NCI-H2107 treated with DMSO at 0.1 percent for 48 hours (cell line): ENCODE measurements around the gene MPL.
"Not testable (repeated sequence)": the region's sequence is repeated elsewhere in the genome, so short reads cannot be mapped to it uniquely, and the experiment has no call there.

ENCODE experiments used
- DNase-seq: peaks from one replicate; lab custom pipeline; 2025; ENCODE audit not compliant: unreplicated experiment; lab: John Stamatoyannopoulos, UW

Gene MPL

GRCh38 chr1:43373066-43373940 is 35.7 kb downstream of the MPL start:
- DNase-seq, result no peak

DNA sequence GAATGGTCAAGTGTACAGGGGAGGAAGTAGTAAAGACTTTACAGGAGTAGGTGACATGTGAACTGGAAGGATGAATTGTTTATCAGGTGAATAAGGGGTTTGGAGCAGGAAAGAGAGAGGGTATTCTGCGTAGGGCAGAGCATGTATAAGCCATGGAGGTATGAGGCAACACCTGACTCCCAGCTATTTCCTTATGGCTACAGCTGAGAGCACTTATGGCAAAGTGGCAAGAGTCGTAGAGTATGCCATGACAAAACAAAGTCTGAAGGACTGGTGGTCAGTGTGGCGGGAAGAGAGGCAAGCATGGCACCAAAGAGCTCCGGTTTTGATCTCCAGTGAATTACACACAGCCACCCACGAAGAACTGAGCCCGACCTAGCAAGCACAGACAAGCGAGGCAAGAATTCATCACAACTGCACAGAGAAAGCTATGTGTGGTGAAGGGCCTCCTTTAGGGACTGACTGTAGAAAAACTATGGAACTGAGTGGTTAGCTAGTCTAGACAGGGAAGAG is 39.2 kb downstream of the MPL start:
- DNase-seq, result no peak

DNA sequence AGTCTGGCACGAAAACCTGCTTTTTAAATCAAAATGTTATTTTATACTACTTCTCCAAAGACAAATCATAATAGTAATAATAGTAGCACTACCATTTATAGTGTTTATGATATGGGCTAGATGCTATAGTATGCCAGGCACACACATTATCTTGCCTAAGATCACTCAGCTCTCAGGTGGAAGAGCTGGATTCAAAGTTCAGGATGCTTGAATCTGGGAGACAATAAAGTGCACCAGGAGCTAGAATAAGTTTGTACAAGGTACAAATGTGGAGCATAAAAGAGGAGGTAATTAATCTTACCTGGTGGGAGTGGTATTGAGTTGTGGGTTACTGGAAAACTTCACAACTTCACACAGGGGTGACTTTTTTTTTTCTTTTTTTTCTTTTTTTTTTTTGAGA is 40.2 kb downstream of the MPL start:
- no peak for DNase-seq

- no peak for DNase-seq
Observed at GRCh38 chr1:43379476-43379875, 41.9 kb downstream of the MPL start.

DNA sequence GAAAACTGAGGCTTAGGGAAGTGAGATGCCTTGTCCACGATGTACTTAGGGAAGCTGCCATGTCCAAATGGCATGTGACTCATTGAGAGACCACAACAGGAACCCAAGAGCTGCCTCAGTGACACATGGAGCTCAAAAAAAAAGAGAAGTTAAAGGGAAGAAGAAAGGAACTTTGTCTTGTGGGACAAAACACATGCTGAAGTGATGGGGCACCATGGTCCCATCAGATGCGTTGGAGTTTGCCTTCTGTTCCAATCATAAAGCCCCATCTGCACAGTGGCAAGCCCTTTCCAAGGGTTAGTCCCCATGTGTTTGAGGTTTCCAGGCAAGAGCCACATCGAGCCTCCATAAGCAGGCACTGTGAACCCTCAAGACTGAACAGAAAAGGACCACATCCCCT is 44.0 kb downstream of the MPL start:
- no peak for DNase-seq

- DNase-seq, result peak; percentile 58
Observed at GRCh38 chr1:43382027-43382779, 44.6 kb downstream of the MPL start.

DNA sequence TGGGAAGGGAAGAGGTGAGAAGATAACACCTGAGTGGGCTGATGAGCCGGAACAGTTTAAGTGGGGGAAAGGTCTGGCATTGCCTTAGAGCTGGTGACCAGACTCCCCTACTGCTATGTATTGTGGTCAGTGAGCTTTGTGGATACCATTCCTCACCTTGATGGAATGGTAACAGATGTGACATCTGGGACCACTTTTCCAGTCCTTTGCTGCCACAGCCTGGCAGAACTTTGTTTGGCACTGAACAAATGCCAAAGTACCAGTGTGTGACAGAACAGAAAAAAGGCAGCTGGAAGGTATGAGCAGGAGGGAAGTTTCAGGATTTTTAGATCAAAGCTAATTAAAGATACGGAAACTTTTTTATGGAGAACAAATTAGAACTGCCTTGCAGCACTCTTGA is 45.8 kb downstream of the MPL start:
- DNase-seq, result no peak

DNA sequence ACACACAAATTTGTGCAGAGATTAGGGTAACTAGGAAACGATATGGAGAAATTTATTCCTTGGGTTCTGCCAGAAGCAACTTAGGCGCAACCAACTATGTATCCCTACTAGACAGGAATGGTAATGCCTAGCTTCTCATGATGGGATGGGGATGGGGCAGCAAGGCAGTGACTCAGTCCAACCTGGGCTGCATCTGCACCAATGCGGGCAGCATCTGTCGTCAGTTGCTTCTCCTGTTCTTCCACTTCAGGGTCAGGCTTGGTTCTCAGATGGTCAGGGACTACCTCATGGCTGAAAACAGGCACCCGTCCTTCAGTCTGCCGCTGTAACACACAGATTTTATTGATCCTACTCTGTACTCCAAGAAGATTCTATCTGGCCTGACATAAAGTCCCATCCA is 49.1 kb downstream of the MPL start:
- no peak for DNase-seq

- DNase-seq, result no peak
Observed at GRCh38 chr1:43387976-43388599, 50.5 kb downstream of the MPL start.

DNA sequence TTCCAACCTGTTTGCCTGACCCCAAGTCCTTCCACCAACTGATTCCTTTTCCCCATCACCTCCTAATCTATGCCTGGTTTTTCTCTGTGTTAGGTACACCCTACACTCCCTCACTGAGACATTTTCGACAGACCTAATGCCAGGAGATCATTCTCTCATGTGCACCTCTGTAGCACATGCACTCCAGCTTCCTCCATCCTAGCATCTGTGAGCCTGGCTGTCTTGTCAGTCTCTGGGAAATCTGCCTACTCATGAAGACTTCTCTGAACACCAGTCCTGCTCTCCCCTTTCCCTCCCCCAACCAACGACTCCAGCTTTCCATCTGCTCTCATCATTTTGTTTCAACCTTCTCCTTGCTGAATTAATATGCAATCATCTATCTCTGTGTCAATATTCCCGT is 51.0 kb downstream of the MPL start:
- DNase-seq, result no peak

GRCh38 chr1:43389326-43390313 is 52.0 kb downstream of the MPL start, which contains the start of the genes MED8 and SZT2:
TSS of gene MED8 (minus strand) at chr1:43389800. CDS start at chr1:43389764, 36 bp downstream.
TSS of gene SZT2 (plus strand) at chr1:43389899. CDS start at chr1:43389969, 70 bp downstream.
- DNase-seq, result peak; percentile 91

- no peak for DNase-seq
Observed at GRCh38 chr1:43392702-43393101, 55.1 kb downstream of the MPL start.

- DNase-seq, result no peak
Observed at GRCh38 chr1:43395523-43395922, 57.9 kb downstream of the MPL start.

- no peak for DNase-seq
Observed at GRCh38 chr1:43396059-43396458, 58.4 kb downstream of the MPL start.

- no peak for DNase-seq
Observed at GRCh38 chr1:43398227-43398626, 60.6 kb downstream of the MPL start.

- DNase-seq, result not testable (repeated sequence)
Observed at GRCh38 chr1:43400441-43400840, 62.8 kb downstream of the MPL start.

GRCh38 chr1:43402089-43402865 is 64.7 kb downstream of the MPL start:
- DNase-seq, result no peak
